Panc1 (cell line): Measurements from ENCODE around the gene DCHS2. TPM values are rescaled to one million over a fixed set of nuclear protein-coding genes. Genes with fewer than 3 reads are reported as not detected.

Experiments used
- ATAC-seq: fragments of 200-7000 bp; cut with Tn5 transposase; 2 replicates; pipeline ENCODE4 v1.9.1; 2020; ENCODE audit warnings: mild to moderate bottlenecking, moderate library complexity
- BruUV-seq: library from RNA; stranded (reverse); fragments of 400-500 nt; replicated peaks from 2 replicates; lab custom pipeline; 2021; lab: Mats Ljungman, UMichigan
- CTCF ChIA-PET: fragments of 300-600 bp; sonication (Branson Sonifier 250); formaldehyde crosslinking; loops from one replicate; lab custom pipeline; 2022; ENCODE audit warnings: antibody characterized with exemption; lab: Charles Lee
- POLR2A ChIA-PET: fragments of 300-600 bp; sonication (Branson Sonifier 250); formaldehyde crosslinking; loops from one replicate; lab custom pipeline; 2022; ENCODE audit warnings: antibody characterized with exemption; lab: Charles Lee
- DNase-seq: peaks from one replicate; pipeline ENCODE4 v3.0.0-alpha.2; 2010; ENCODE audit warnings: low read depth, low spot score
- H3K27ac ChIP-seq: 2 replicates; pipeline ENCODE4 v1.5.1; 2011; ENCODE audit warnings: mild to moderate bottlenecking, low read length, inconsistent platforms
- H3K27me3 ChIP-seq: fragments of 200-500 bp; sonication (Bioruptor generic); 2 replicates; pipeline ENCODE4 v1.6.0; 2014; ENCODE audit warnings: low read length, inconsistent platforms; ENCODE audit not compliant: control insufficient read depth, insufficient read depth
- H3K36me3 ChIP-seq: fragments of 200-500 bp; sonication (Bioruptor generic); 2 replicates; pipeline ENCODE4 v1.5.1; 2014; ENCODE audit warnings: inconsistent platforms, mild to moderate bottlenecking, low read length, moderate library complexity; ENCODE audit not compliant: control insufficient read depth, insufficient read depth
- H3K4me1 ChIP-seq: 2 replicates; pipeline ENCODE4 v1.5.1; 2011; ENCODE audit warnings: inconsistent platforms, mild to moderate bottlenecking, low read length, moderate library complexity; ENCODE audit not compliant: control insufficient read depth, insufficient read depth
- H3K4me3 ChIP-seq, 2 experiments: 2 replicates each; pipeline ENCODE4 v1.5.1; 2011 to 2012; ENCODE audit warnings: low read depth in 2 of 2, low read length in 2 of 2, mild to moderate bottlenecking in 2 of 2, inconsistent platforms in 1 of 2, moderate library complexity in 1 of 2
- H3K9me3 ChIP-seq: fragments of 200-500 bp; sonication (Bioruptor generic); 2 replicates; pipeline ENCODE4 v1.5.1; 2014; ENCODE audit warnings: low read depth, mild to moderate bottlenecking, inconsistent platforms, low read length, moderate library complexity; ENCODE audit not compliant: control insufficient read depth, insufficient read depth
- CTCF ChIP-seq: fragments of 450-650 bp; IDR thresholded peaks from 2 replicates; pipeline ENCODE4 v1.5.1; 2017; ENCODE audit warnings: mild to moderate bottlenecking
- POLR2AphosphoS5 ChIP-seq: IDR thresholded peaks from 2 replicates; pipeline ENCODE4 v1.6.1; 2012; ENCODE audit warnings: mild to moderate bottlenecking, low read depth, low read length, moderate library complexity
- REST ChIP-seq, 2 experiments: IDR thresholded peaks; 2 replicates each; pipeline ENCODE4 v1.6.1; 2011 to 2012; ENCODE audit warnings: low read depth in 2 of 2, control low read depth in 1 of 2, low read length in 1 of 2, mild to moderate bottlenecking in 1 of 2, moderate library complexity in 1 of 2; ENCODE audit not compliant: insufficient read depth in 1 of 2
- SIN3A ChIP-seq: IDR thresholded peaks from 2 replicates; pipeline ENCODE4 v1.6.1; 2012; ENCODE audit warnings: low read depth, mild to moderate bottlenecking, low read length, moderate library complexity, borderline replicate concordance; ENCODE audit not compliant: insufficient read depth
- TCF7L2 ChIP-seq: IDR thresholded peaks from 2 replicates; pipeline ENCODE4 v1.6.1; 2011; ENCODE audit warnings: mild to moderate bottlenecking, low read depth, low read length, inconsistent platforms
- in situ Hi-C: cut with HindIII; loops from 2 replicates; pipeline ENCODE4 v1.10.0; 2016; ENCODE audit warnings: low sequenced_read_pairs, low pct_unique_long_range_greater_than_20kb
- intact Hi-C: fragments of 100-400 bp; cut with micrococcal nuclease; formaldehyde crosslinking; loops from one replicate; pipeline ENCODE4 v1.10.0; 2022; ENCODE audit not compliant: unreplicated experiment
- total RNA-seq: library from RNA; stranded (reverse); gene quantifications from one replicate; pipeline ENCODE4 v1.2.1, GENCODE V29; 2021; ENCODE audit not compliant: unreplicated experiment

Gene DCHS2
- total RNA-seq, 1 experiment from 2014 or later, result not detected

- Histone ChIP-seq H3K36me3 (no peaks in the 10 kb centered on the region), H3K27me3 (no peaks in the 10 kb centered on the region), H3K4me1 (no peaks in the 10 kb centered on the region), H3K4me3 (no peak overlapping the region), H3K9me3 (no peaks in the 10 kb centered on the region), H3K27ac (no peak overlapping the region)
- intact Hi-C loops (no loop called here), in situ Hi-C loops (no loop called here)
- no TSS peak for BruUV-seq
- ATAC-seq (no peak), DNase-seq (no peak)
- TF ChIP-seq TCF7L2 (no peak), POLR2AphosphoS5 (no peak), CTCF (no peak), SIN3A (no peak), REST (IDR thresholded peaks at IDR 0.05; ENCODE audit: insufficient read depth in 1 of 2, low read depth in 2 of 2, low read length in 1 of 2) (no peak)
- CTCF ChIA-PET, result interaction anchor here (0.6 kb wide), 1 partner anchor 20 kb away, joined by 4 read pairs; no protein-coding TSS in a partner anchor
- POLR2A ChIA-PET, result interaction anchor here (0.5 kb wide), 1 partner anchor 295 kb away, joined by 4 read pairs; no protein-coding TSS in a partner anchor
These were observed 66.1 kb downstream of the DCHS2 start for GRCh38 chr4:154425514-154425913.

- H3K9me3 ChIP-seq, result no peaks in the 10 kb centered on the region
- no TSS peak for BruUV-seq
These were observed 66.7 kb downstream of the DCHS2 start for GRCh38 chr4:154424810-154425484.

More at GRCh38 chr4:154424810-154425484, 66.7 kb downstream of the DCHS2 start:
- Histone ChIP-seq H3K4me3 (no peak overlapping the region), H3K27me3 (no peaks in the 10 kb centered on the region), H3K36me3 (no peaks in the 10 kb centered on the region), H3K27ac (no peak overlapping the region), H3K4me1 (no peaks in the 10 kb centered on the region)
- no peak for ATAC-seq
- in situ Hi-C loops (no loop called here), intact Hi-C loops (no loop called here)
- ChIA-PET CTCF (interaction anchor here (0.6 kb wide), 1 partner anchor 20 kb away, joined by 4 read pairs; no protein-coding TSS in a partner anchor), POLR2A (no interaction called here)
- DNase-seq, result no peak
- no peak for TF ChIP-seq POLR2AphosphoS5
- TF ChIP-seq REST (IDR thresholded peaks at IDR 0.05; ENCODE audit: insufficient read depth in 1 of 2, low read depth in 2 of 2, low read length in 1 of 2), result no peak
- TF ChIP-seq CTCF, result no peak
- no peak for TF ChIP-seq SIN3A
- TF ChIP-seq TCF7L2, result no peak
